ENCODE data around the gene GALNT4. TPM values are rescaled to one million over a fixed set of nuclear protein-coding genes. Genes with fewer than 3 reads are reported as not detected.

GALNT4 gene
- polyA plus RNA-seq, 1 donor (not counting 4 experiments of a cell fraction or from before 2014, with no cell fraction given): 3.4 TPM

DNA sequence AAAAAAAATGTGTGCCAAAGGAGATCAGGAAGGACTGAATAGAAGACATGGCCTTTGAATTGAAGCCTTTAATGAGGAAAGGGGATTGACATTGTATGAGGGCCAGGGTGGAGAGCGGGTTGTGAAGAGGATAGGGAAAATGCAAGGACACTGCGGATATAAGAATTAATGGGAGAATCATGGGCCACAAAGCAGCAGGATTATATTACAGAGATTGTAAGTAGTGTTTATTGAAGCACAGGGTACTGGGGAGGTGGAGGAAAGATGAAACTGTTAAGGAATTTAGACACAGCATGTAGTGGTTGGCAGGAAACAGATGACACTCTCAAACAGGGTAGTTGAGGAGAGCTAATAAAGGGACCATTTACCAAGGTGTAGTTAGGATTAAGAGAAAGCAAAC lies 17.6 kb upstream of the GALNT4 start:
- no peaks in the 10 kb centered on the region for H3K79me2 ChIP-seq (ENCODE audit: control insufficient read depth, insufficient read depth, low read length)
- no peaks in the 10 kb centered on the region for H3K36me3 ChIP-seq (ENCODE audit: control insufficient read depth in 2 of 2, extremely low read depth in 1 of 2, insufficient read depth in 2 of 2, low read length in 2 of 2)
- H3K4me3 ChIP-seq (ENCODE audit: control insufficient read depth in 2 of 3, extremely low read depth in 1 of 3, insufficient read depth in 2 of 3, low read depth in 1 of 3, low read length in 3 of 3): no peak overlapping the region
- no peak overlapping the region for H2AFZ ChIP-seq (ENCODE audit: control insufficient read depth, low read length)
- H4K20me1 ChIP-seq (ENCODE audit: control insufficient read depth, extremely low read depth, insufficient read depth, low read length): no peaks in the 10 kb centered on the region
- no peak for TF ChIP-seq EZH2 (IDR thresholded peaks at IDR 0.05; ENCODE audit: low read length)
- TF ChIP-seq, protein P1, sequence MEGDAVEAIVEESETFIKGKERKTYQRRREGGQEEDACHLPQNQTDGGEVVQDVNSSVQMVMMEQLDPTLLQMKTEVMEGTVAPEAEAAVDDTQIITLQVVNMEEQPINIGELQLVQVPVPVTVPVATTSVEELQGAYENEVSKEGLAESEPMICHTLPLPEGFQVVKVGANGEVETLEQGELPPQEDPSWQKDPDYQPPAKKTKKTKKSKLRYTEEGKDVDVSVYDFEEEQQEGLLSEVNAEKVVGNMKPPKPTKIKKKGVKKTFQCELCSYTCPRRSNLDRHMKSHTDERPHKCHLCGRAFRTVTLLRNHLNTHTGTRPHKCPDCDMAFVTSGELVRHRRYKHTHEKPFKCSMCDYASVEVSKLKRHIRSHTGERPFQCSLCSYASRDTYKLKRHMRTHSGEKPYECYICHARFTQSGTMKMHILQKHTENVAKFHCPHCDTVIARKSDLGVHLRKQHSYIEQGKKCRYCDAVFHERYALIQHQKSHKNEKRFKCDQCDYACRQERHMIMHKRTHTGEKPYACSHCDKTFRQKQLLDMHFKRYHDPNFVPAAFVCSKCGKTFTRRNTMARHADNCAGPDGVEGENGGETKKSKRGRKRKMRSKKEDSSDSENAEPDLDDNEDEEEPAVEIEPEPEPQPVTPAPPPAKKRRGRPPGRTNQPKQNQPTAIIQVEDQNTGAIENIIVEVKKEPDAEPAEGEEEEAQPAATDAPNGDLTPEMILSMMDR (optimal IDR thresholded peaks at IDR 0.05 in 1 of 3, IDR thresholded peaks at IDR 0.05 in 1 of 3, conservative IDR thresholded peaks at IDR 0.05 in 1 of 3; ENCODE audit: extremely low read depth in 1 of 3, insufficient read depth in 2 of 3, low read length in 3 of 3): no peak
- dilution Hi-C loops (cut with MboI; ENCODE audit: extremely low pct_ligation_motif_present, low sequenced_read_pairs): no loop called here
- H3K9me3 ChIP-seq (ENCODE audit: control insufficient read depth, low read depth, low read length): no peaks in the 10 kb centered on the region
- H3K9me1 ChIP-seq (ENCODE audit: control insufficient read depth, extremely low read depth, insufficient read depth, low read length): no peaks in the 10 kb centered on the region
- no peak overlapping the region for H3K27ac ChIP-seq (ENCODE audit: control insufficient read depth, insufficient read depth, low read length)
- FAIRE-seq (no peak), DNase-seq (ENCODE audit: low read depth, low spot score) (no peak)
- peaks cover 5% of the 10 kb centered on the region for H3K4me1 ChIP-seq (ENCODE audit: control insufficient read depth, extremely low read depth, insufficient read depth, low read length)
- no peak overlapping the region for H3K9ac ChIP-seq (ENCODE audit: control insufficient read depth, extremely low read depth, insufficient read depth, low read length)
- no peak overlapping the region for H3K4me2 ChIP-seq (ENCODE audit: control insufficient read depth, extremely low read depth, insufficient read depth, low read depth, low read length)
- H3K27me3 ChIP-seq (ENCODE audit: control insufficient read depth, extremely low read depth, insufficient read depth, low read length): no peaks in the 10 kb centered on the region

DNA sequence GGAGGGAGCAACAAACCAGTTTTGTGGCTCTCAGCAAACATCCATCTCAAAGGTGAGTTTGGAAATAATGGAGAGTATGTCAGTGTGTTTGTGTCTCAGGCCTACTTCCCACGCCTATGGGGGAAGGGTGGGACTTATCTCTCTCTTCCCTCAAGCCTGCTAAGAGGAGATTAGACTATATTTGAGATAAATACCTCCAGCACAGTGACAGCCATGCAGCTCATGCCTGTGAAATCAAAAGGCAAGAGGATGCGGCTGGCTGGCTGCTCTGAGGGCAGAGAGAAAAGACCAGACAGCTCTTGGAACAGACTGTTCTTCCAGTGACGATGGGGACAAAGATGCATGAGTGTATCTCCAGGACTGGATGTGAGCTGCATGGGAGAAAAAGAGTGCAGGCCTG lies 16.0 kb upstream of the GALNT4 start:
- dilution Hi-C loops (cut with MboI; ENCODE audit: extremely low pct_ligation_motif_present, low sequenced_read_pairs): no loop called here
- DNase-seq (ENCODE audit: low read depth, low spot score) (no peak), FAIRE-seq (no peak)
- Histone ChIP-seq H3K4me1 (ENCODE audit: control insufficient read depth, extremely low read depth, insufficient read depth, low read length) (peaks cover 5% of the 10 kb centered on the region), H3K27me3 (ENCODE audit: control insufficient read depth, extremely low read depth, insufficient read depth, low read length) (no peaks in the 10 kb centered on the region), H3K27ac (ENCODE audit: control insufficient read depth, insufficient read depth, low read length) (no peak overlapping the region), H3K79me2 (ENCODE audit: control insufficient read depth, insufficient read depth, low read length) (no peaks in the 10 kb centered on the region), H3K4me2 (ENCODE audit: control insufficient read depth, extremely low read depth, insufficient read depth, low read depth, low read length) (no peak overlapping the region), H3K9ac (ENCODE audit: control insufficient read depth, extremely low read depth, insufficient read depth, low read length) (no peak overlapping the region), H3K9me1 (ENCODE audit: control insufficient read depth, extremely low read depth, insufficient read depth, low read length) (no peaks in the 10 kb centered on the region), H3K4me3 (ENCODE audit: control insufficient read depth in 2 of 3, extremely low read depth in 1 of 3, insufficient read depth in 2 of 3, low read depth in 1 of 3, low read length in 3 of 3) (no peak overlapping the region), H2AFZ (ENCODE audit: control insufficient read depth, low read length) (no peak overlapping the region), H4K20me1 (ENCODE audit: control insufficient read depth, extremely low read depth, insufficient read depth, low read length) (no peaks in the 10 kb centered on the region), H3K9me3 (ENCODE audit: control insufficient read depth, low read depth, low read length) (no peaks in the 10 kb centered on the region), H3K36me3 (ENCODE audit: control insufficient read depth in 2 of 2, extremely low read depth in 1 of 2, insufficient read depth in 2 of 2, low read length in 2 of 2) (no peaks in the 10 kb centered on the region)
- no peak for TF ChIP-seq EZH2 (IDR thresholded peaks at IDR 0.05; ENCODE audit: low read length)
- TF ChIP-seq, protein P1 (optimal IDR thresholded peaks at IDR 0.05 in 1 of 3, IDR thresholded peaks at IDR 0.05 in 1 of 3, conservative IDR thresholded peaks at IDR 0.05 in 1 of 3; ENCODE audit: extremely low read depth in 1 of 3, insufficient read depth in 2 of 3, low read length in 3 of 3): no peak
